CD1c-positive myeloid dendritic cell (primary cell): ENCODE data around the gene NXPE2.

Experiments used
- DNase-seq: peaks from one replicate; pipeline ENCODE4 v3.0.0-alpha.2; 2016; ENCODE audit errors: extremely low spot score

Gene NXPE2

GRCh38 chr11:114745150-114745671 is 66.9 kb downstream of the NXPE2 start:
- no peak for DNase-seq

- DNase-seq = no peak
These were observed 67.7 kb downstream of the NXPE2 start for GRCh38 chr11:114746013-114746412.
